Hepatocyte (in vitro differentiated cells): ENCODE data around the gene RIMBP2. TPM values are rescaled to one million over a fixed set of nuclear protein-coding genes. Genes with fewer than 3 reads are reported as not detected.

Experiments used
- DNase-seq: peaks from one replicate; pipeline ENCODE4 v3.0.0-alpha.2; 2016; ENCODE audit warnings: low spot score
- H2AFZ ChIP-seq: fragments of 200-600 bp; sonication (generic); 2 replicates; pipeline ENCODE4 v1.6.0; 2016; ENCODE audit warnings: antibody characterized with exemption, mild to moderate bottlenecking
- H3K27ac ChIP-seq: fragments of 200-600 bp; sonication (generic); 2 replicates; pipeline ENCODE4 v1.5.1; 2016; ENCODE audit warnings: mild to moderate bottlenecking
- H3K27me3 ChIP-seq: fragments of 200-600 bp; sonication (generic); 2 replicates; pipeline ENCODE4 v1.6.1; 2016
- H3K36me3 ChIP-seq: fragments of 200-600 bp; sonication (generic); replicated peaks from 2 replicates; pipeline ENCODE4 v1.5.1; 2016; ENCODE audit warnings: low read depth; ENCODE audit not compliant: insufficient read depth
- H3K4me1 ChIP-seq: fragments of 200-600 bp; sonication (generic); 2 replicates; pipeline ENCODE4 v1.5.1; 2016; ENCODE audit warnings: mild to moderate bottlenecking, moderate library complexity; ENCODE audit not compliant: insufficient read depth
- H3K4me2 ChIP-seq: fragments of 200-600 bp; sonication (generic); 2 replicates; pipeline ENCODE4 v1.6.0; 2016
- H3K4me3 ChIP-seq: fragments of 200-600 bp; sonication (generic); 2 replicates; pipeline ENCODE4 v1.5.1; 2016; ENCODE audit warnings: mild to moderate bottlenecking
- H3K79me2 ChIP-seq: fragments of 200-600 bp; sonication (generic); 2 replicates; pipeline ENCODE4 v1.6.0; 2017; ENCODE audit warnings: mild to moderate bottlenecking
- H3K9me2 ChIP-seq: fragments of 200-600 bp; sonication (generic); replicated peaks from 2 replicates; pipeline ENCODE4 v1.6.0; 2017; ENCODE audit warnings: mild to moderate bottlenecking; ENCODE audit not compliant: insufficient read depth
- H3K9me3 ChIP-seq: fragments of 200-600 bp; sonication (generic); 2 replicates; pipeline ENCODE4 v1.5.1; 2016; ENCODE audit warnings: low read depth, mild to moderate bottlenecking
- H4K20me1 ChIP-seq: fragments of 200-600 bp; sonication (generic); 2 replicates; pipeline ENCODE4 v1.6.0; 2016; ENCODE audit warnings: mild to moderate bottlenecking; ENCODE audit not compliant: insufficient read depth, poor library complexity, severe bottlenecking
- EZH2 ChIP-seq: fragments of 200-600 bp; sonication (generic); IDR thresholded peaks from 2 replicates; pipeline ENCODE4 v1.6.1; 2016; ENCODE audit warnings: antibody characterized with exemption, mild to moderate bottlenecking, borderline replicate concordance
- EZH2phosphoT487 ChIP-seq: fragments of 200-600 bp; sonication (generic); IDR thresholded peaks from one replicate; pipeline ENCODE4 v1.6.1; 2018; ENCODE audit warnings: antibody characterized with exemption, mild to moderate bottlenecking, low read depth, moderate library complexity; ENCODE audit not compliant: unreplicated experiment, severe bottlenecking
- WGBS: methylation state at CpG from one replicate; pipeline ENCODE4 v1.1.6; 2016; ENCODE audit warnings: low lambda C conversion rate; ENCODE audit errors: missing lambda C conversion rate; 5-methylcytosine and 5-hydroxymethylcytosine counted together
- polyA plus RNA-seq: library from polyadenylated mRNA; unstranded; fragments of >200 nt; fragmentation: Nextera tagmentation; extraction: Ambion mirVana; gene quantifications from 2 replicates; pipeline ENCODE4 v1.2.1, GENCODE V29; 2016
- total RNA-seq: library from RNA; depleted of rRNA; stranded (reverse); fragments of >200 nt; gene quantifications from 2 replicates; pipeline ENCODE4 v1.2.3, GENCODE V29; 2014
- TF ChIP-seq, protein P1 (sequence below): fragments of 200-600 bp; sonication (generic); IDR thresholded peaks from 2 replicates; pipeline ENCODE4 v1.5.1; 2016; ENCODE audit warnings: antibody characterized with exemption, mild to moderate bottlenecking; ENCODE audit not compliant: poor library complexity

Gene RIMBP2
- total and polyA plus RNA-seq, 2 experiments from 2014 or later: 2.5 to 4.4 TPM

DNA sequence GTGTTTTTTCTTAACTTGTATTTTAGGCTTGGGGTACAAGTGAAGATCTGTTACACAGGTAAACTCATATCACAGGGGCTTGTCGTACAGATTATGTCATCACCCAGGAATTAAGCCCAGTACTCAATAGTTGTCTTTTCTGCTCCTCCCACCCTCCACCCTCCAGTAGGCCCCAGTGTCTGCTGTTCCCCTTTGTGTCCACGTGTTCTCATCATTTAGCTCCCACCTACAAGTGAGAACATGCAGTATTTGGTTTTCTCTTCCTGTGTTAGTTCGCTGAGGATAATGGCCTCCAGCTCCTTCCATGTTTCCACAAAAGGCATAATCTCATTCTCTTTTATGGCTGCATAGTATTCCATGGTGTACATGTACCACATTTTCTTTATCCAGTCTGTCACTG lies 166.7 kb downstream of the RIMBP2 start:
- Histone ChIP-seq H3K4me2 (no peak overlapping the region), H3K9me3 (peaks cover 4% of the 10 kb centered on the region), H2AFZ (no peak overlapping the region), H3K27me3 (no peaks in the 10 kb centered on the region), H3K27ac (no peak overlapping the region), H3K4me1 (no peaks in the 10 kb centered on the region), H3K79me2 (no peaks in the 10 kb centered on the region), H3K36me3 (no peaks in the 10 kb centered on the region), H4K20me1 (no peaks in the 10 kb centered on the region), H3K9me2 (no peaks in the 10 kb centered on the region), H3K4me3 (no peak overlapping the region)
- TF ChIP-seq EZH2: no peak
- TF ChIP-seq, protein P1, sequence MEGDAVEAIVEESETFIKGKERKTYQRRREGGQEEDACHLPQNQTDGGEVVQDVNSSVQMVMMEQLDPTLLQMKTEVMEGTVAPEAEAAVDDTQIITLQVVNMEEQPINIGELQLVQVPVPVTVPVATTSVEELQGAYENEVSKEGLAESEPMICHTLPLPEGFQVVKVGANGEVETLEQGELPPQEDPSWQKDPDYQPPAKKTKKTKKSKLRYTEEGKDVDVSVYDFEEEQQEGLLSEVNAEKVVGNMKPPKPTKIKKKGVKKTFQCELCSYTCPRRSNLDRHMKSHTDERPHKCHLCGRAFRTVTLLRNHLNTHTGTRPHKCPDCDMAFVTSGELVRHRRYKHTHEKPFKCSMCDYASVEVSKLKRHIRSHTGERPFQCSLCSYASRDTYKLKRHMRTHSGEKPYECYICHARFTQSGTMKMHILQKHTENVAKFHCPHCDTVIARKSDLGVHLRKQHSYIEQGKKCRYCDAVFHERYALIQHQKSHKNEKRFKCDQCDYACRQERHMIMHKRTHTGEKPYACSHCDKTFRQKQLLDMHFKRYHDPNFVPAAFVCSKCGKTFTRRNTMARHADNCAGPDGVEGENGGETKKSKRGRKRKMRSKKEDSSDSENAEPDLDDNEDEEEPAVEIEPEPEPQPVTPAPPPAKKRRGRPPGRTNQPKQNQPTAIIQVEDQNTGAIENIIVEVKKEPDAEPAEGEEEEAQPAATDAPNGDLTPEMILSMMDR: no peak
- no peak for TF ChIP-seq EZH2phosphoT487
- no peak for DNase-seq
- WGBS: 75% methylated on average over 3 of the region's 3 CpGs

DNA sequence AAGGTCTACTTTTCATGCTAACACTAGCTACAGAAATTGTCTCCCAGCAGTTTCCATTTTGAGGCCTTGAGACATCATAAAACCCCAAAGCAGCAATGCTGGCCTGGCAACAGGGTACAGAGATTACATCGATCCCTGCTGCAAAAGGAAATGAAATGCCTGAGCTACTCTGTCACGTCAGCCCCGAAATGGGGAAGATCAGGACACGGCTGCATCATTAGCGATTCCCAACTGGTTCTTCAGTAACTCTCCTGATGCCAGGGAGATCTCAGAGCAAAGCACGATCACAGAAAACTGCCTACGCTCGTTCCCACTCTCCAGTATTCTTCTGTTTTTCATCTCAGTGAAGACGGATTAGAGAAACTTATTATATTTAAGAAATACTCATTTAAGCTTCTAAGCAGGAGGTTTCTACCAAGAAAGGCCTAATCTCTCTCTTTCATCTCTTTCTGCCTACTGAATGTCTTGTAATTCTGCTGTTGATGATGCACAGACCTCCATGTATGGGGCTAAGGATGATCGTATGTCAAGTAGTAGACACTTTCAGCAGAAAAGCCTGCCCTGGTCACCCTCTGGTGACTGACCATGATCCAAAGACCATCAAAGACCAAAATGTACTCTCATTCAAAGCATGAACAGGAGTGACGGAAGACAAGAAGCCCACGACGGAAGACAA lies 168.5 kb downstream of the RIMBP2 start:
- DNase-seq: no peak
- 81% methylated on average over 13 of the region's 13 CpGs for WGBS
- H3K27ac ChIP-seq: no peak overlapping the region
- H3K4me2 ChIP-seq: no peak overlapping the region
- H3K4me1 ChIP-seq: no peaks in the 10 kb centered on the region
- H3K9me2 ChIP-seq: no peaks in the 10 kb centered on the region
- H3K9me3 ChIP-seq: peaks cover 4% of the 10 kb centered on the region
- no peaks in the 10 kb centered on the region for H3K27me3 ChIP-seq
- H3K36me3 ChIP-seq: no peaks in the 10 kb centered on the region
- no peak for TF ChIP-seq EZH2
- TF ChIP-seq, protein P1: no peak
- no peak for TF ChIP-seq EZH2phosphoT487
- H2AFZ ChIP-seq: no peak overlapping the region
- H4K20me1 ChIP-seq: no peaks in the 10 kb centered on the region
- no peaks in the 10 kb centered on the region for H3K79me2 ChIP-seq
- no peak overlapping the region for H3K4me3 ChIP-seq

DNA sequence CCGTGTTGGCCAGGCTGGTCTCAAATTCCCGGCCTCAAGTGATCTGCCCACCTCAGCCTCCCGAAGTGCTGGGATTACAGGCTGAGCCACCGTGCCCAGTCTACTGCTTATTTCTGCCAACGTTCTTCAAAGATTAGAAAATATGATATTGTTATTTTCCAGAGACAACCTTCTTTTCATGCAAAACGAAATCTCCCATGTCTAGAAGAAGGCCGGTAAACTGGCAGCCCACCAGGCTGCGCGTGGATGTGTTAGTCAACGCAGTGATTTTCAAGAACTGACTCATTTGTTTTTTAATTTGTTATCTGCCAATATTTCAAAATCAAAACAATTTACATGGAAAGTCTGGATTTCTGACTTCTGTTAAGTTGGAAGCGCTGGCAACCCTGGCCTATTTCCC lies 169.6 kb downstream of the RIMBP2 start:
- Histone ChIP-seq H3K4me1 (no peaks in the 10 kb centered on the region), H3K4me3 (no peak overlapping the region), H3K4me2 (no peak overlapping the region), H4K20me1 (no peaks in the 10 kb centered on the region), H3K27ac (no peak overlapping the region), H3K9me2 (no peaks in the 10 kb centered on the region), H3K79me2 (no peaks in the 10 kb centered on the region), H3K36me3 (no peaks in the 10 kb centered on the region), H3K27me3 (no peaks in the 10 kb centered on the region), H3K9me3 (peaks cover under 1% of the 10 kb centered on the region), H2AFZ (no peak overlapping the region)
- DNase-seq: no peak
- 92% methylated on average over 11 of the region's 11 CpGs for WGBS
- TF ChIP-seq EZH2: no peak
- TF ChIP-seq, protein P1: no peak
- TF ChIP-seq EZH2phosphoT487: no peak
